Right lobe of liver (tissue), 6 donors: ENCODE data around the gene RBM28. TPM values are rescaled to one million over a fixed set of nuclear protein-coding genes. Genes with fewer than 3 reads are reported as not detected.
A peak's percentile ranks its signal among the peaks of the same experiment; 100 is the strongest.

Experiments used
- ATAC-seq, 4 donors: fragments of 200-7000 bp; cut with Tn5 transposase; one replicate each; pipeline ENCODE4 v1.9.1; 2020; ENCODE audit warnings: mild to moderate bottlenecking in 4 of 4, moderate library complexity in 4 of 4
- DNase-seq, 3 donors: peaks; one replicate each; pipeline ENCODE4 v3.0.0-alpha.2; 2020
- H3K27ac ChIP-seq, 3 donors: fragments of 200-600 bp; one replicate each; pipeline ENCODE4 v1.8.0; 2022
- H3K27me3 ChIP-seq, 2 donors: fragments of 200-600 bp; one replicate each; pipeline ENCODE4 v1.8.0; 2022
- H3K36me3 ChIP-seq, 4 donors: fragments of 200-600 bp; sonication (generic) in 1 of 4; one replicate each; pipeline versions ENCODE4 v1.5.1 to v1.8.0; 2017 to 2022; ENCODE audit warnings: control low read depth in 1 of 4
- H3K4me1 ChIP-seq, 4 donors: fragments of 200-600 bp; sonication (generic) in 1 of 4; one replicate each; pipeline versions ENCODE4 v1.5.1 to v1.8.0; 2017 to 2022; ENCODE audit warnings: control low read depth in 1 of 4
- H3K4me3 ChIP-seq, 3 donors: fragments of 200-600 bp; one replicate each; pipeline ENCODE4 v1.8.0; 2022
- H3K9me3 ChIP-seq, 4 donors: fragments of 200-600 bp; sonication (generic) in 1 of 4; one replicate each; pipeline versions ENCODE4 v1.5.1 to v1.8.0; 2017 to 2022; ENCODE audit warnings: control low read depth in 1 of 4
- POLR2A ChIP-seq: fragments of 450-650 bp; IDR thresholded peaks from one replicate; pipeline ENCODE4 v1.6.1; 2017; ENCODE audit warnings: antibody characterized with exemption, mild to moderate bottlenecking
- WGBS: methylation state at CpG from one replicate; pipeline ENCODE4 v1.1.6; 2018; ENCODE audit warnings: low coverage, low lambda C conversion rate; ENCODE audit not compliant: insufficient coverage; ENCODE audit errors: missing lambda C conversion rate; 5-methylcytosine and 5-hydroxymethylcytosine counted together
- intact Hi-C, 2 donors: fragments of 100-400 bp; cut with DNase I; formaldehyde crosslinking; loops; one replicate each; pipeline versions ENCODE4 v1.11.2 to v1.14.1; 2022
- total RNA-seq, 6 experiments: library from RNA; depleted of rRNA in 2 of 6; stranded (reverse); fragments of >200 nt in 2 of 6; fragmentation: NEBNext Ultra II Directional in 3 of 6; extraction: Animal tissue kit (Norgen Biotek cat#: 25700) in 3 of 6; gene quantifications; one replicate each; pipeline versions ENCODE4 v1.1.0 to v1.2.4, GENCODE V29; 2016 to 2023
- TF ChIP-seq, protein P1 (sequence below), 4 donors: fragments of 200-600 bp in 3 of 4; fragments of 450-650 bp in 1 of 4; IDR thresholded peaks; one replicate each; pipeline versions ENCODE4 v1.5.1 to v1.8.0; 2016 to 2022; ENCODE audit warnings: antibody characterized with exemption in 4 of 4, mild to moderate bottlenecking in 2 of 4
- donor health status: DM: no; HTN: yes; CAD: no.
- donor health status: DM: no; HTN: no; CAD: no.
- donor health status: DM: no; HTN: no; CAD: no.
- donor health status: DM: no; HTN: yes; CAD: no.
- donor health status: DM: no; HTN: yes; CAD: no.

RBM28 gene
- total RNA-seq, 6 experiments from 2014 or later = 9.0 to 17.4 (median 11.1) TPM

DNA sequence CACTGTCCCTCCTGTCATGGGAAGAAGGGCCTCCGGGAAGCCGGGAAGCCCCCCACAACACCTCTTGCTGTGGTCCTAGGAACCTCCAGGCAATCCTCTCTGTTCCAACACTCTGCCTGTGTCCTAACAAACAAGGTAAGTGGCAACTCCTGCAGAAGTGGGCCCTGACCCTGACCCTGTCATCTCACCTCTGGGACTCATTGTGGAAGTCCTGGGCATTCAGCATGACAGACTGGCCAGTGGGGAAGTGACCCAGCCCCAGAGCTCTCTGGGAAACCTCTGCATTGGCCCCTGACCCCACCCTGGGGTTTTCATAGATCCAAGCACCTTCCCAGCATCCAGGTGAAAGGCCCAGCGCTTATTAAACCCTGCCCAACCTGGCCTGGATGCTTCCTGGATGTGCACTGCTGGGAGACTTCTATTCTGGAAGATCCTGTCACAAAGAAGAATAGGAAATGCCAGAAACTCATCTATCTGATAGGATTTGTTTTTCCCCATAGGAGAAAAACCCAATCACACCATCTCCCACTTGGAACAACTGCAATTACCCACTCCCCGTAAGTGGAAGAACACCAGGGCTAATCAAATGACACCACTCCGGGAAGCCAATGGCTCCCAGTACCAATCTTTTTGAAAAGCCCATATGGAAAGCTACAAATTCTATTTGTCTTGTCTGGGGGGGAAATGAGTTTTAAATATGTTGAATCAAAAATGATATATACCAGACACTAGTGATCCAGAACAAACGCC is 78.4 kb downstream of the RBM28 start:
- Histone ChIP-seq H3K9me3 (no peaks in the 10 kb centered on the region), H3K27me3 (no peaks in the 10 kb centered on the region), H3K4me1 (no peaks in the 10 kb centered on the region), H3K4me3 (no peak overlapping the region), H3K27ac (no peak overlapping the region), H3K36me3 (no peaks in the 10 kb centered on the region)
- intact Hi-C loops = no loop called here
- DNase-seq (no peak), ATAC-seq (no peak)
- WGBS = 80% methylated on average over 5 of the region's 6 CpGs
- TF ChIP-seq POLR2A = no peak
- TF ChIP-seq, protein P1, sequence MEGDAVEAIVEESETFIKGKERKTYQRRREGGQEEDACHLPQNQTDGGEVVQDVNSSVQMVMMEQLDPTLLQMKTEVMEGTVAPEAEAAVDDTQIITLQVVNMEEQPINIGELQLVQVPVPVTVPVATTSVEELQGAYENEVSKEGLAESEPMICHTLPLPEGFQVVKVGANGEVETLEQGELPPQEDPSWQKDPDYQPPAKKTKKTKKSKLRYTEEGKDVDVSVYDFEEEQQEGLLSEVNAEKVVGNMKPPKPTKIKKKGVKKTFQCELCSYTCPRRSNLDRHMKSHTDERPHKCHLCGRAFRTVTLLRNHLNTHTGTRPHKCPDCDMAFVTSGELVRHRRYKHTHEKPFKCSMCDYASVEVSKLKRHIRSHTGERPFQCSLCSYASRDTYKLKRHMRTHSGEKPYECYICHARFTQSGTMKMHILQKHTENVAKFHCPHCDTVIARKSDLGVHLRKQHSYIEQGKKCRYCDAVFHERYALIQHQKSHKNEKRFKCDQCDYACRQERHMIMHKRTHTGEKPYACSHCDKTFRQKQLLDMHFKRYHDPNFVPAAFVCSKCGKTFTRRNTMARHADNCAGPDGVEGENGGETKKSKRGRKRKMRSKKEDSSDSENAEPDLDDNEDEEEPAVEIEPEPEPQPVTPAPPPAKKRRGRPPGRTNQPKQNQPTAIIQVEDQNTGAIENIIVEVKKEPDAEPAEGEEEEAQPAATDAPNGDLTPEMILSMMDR (IDR thresholded peaks at IDR 0.05) = no peak

DNA sequence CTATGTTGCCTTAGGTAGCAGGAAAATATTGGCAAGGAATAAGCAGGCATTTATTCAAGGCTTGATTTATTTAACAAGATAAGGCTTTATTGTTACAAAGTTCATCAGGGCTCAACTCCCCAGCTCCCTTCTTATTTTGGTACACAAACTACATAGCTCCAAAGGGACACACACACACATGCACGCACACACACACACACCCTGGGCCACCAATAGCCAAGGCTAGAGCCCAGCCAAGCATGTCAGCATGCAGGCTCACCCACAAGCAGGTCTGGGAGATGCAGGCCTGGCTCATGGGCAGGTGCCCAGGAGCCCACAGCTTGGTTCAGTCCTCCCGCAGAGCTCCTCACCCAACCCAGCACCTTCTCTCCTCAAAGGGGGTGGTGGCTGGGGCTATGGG is 79.2 kb downstream of the RBM28 start:
- 17% methylated on average over 1 of the region's 2 CpGs for WGBS
- TF ChIP-seq, protein P1 (IDR thresholded peaks at IDR 0.05) = no peak
- TF ChIP-seq POLR2A = no peak
- Histone ChIP-seq H3K4me1 (no peaks in the 10 kb centered on the region), H3K9me3 (no peaks in the 10 kb centered on the region), H3K27me3 (no peaks in the 10 kb centered on the region), H3K36me3 (no peaks in the 10 kb centered on the region), H3K4me3 (no peak overlapping the region), H3K27ac (no peak overlapping the region)
- intact Hi-C loops = no loop called here
- peak in 2 of 4 donors; percentile 31 to 60 for ATAC-seq
- DNase-seq = no peak

DNA sequence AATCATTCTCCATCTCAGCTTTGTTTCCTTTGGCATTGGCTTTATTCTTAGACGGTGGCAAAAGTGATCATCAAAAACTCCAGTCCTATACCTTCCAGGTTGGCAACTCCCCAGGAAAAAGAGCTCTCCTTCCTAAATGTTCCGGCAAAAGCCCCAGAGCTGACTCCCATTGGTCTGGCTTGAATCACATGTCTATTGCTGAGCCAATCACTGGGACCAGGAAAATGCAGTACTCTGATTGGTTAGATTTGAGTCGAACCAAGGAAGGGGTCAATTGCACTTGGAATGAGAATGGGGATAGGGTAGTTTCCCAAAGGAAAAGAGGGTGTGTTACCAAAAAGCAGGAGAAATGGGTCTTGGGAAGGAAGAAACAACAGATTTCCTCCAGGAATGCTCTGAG is 80.3 kb downstream of the RBM28 start:
- ATAC-seq (no peak), DNase-seq (no peak)
- WGBS = 78% methylated on average over 3 of the region's 3 CpGs
- intact Hi-C loops = no loop called here
- Histone ChIP-seq H3K9me3 (no peaks in the 10 kb centered on the region), H3K27ac (no peak overlapping the region), H3K4me3 (no peak overlapping the region), H3K4me1 (no peaks in the 10 kb centered on the region), H3K27me3 (no peaks in the 10 kb centered on the region), H3K36me3 (no peaks in the 10 kb centered on the region)
- TF ChIP-seq POLR2A = no peak
- TF ChIP-seq, protein P1 (IDR thresholded peaks at IDR 0.05) = no peak

DNA sequence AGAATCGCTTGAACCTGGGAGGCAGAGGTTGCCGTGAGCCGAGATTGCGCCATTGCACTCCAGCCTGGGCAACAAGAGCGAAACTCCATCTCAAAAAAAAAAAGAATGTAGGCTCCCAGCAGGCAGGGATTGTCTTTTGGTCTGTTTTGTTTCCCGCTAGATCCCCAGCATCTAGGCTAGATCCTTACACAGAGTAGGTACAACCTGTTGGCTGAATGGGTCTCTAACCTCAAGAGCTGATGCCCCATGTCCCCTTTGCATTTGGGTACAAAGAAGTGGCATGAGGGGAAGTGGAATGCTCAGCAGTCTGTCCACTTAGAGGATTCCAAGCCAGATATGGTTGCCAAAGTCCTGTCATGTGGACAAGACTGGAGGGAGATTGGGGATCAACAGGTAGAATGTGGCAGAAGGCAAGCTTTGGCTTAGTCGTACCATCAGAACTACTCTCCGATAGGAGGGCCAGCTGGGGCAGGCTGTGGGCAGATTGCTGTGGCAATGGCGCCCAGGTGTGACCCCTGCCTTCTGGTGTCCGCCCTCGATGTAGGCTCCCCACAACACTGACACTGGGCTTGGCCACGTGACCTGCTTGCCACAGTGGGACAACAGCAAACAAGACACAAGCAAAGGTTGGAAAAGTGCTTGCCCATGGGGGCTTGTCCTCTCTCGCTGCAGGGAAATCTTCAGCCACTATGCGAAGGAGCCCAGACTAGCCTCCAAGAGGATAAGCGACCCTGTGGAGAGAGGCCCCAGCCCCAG is 81.3 kb downstream of the RBM28 start:
- Histone ChIP-seq H3K4me1 (no peaks in the 10 kb centered on the region), H3K9me3 (no peaks in the 10 kb centered on the region), H3K27ac (no peak overlapping the region), H3K27me3 (no peaks in the 10 kb centered on the region), H3K4me3 (no peak overlapping the region), H3K36me3 (no peaks in the 10 kb centered on the region)
- TF ChIP-seq, protein P1 (IDR thresholded peaks at IDR 0.05) = no peak
- TF ChIP-seq POLR2A = no peak
- WGBS = 83% methylated on average over 8 of the region's 15 CpGs
- ATAC-seq = no peak
- no peak for DNase-seq
- intact Hi-C loops = no loop called here
